Ascending aorta (tissue), 2 donors: ENCODE results near the gene PTPN3. TPM values are rescaled to one million over a fixed set of nuclear protein-coding genes. Genes with fewer than 3 reads are reported as not detected.

Experiments
- DNase-seq, 2 donors: peaks; one replicate each; pipeline ENCODE4 v3.0.0-alpha.2; 2019; ENCODE audit warnings: low spot score in 2 of 2
- H3K27ac ChIP-seq, 2 donors: fragments of 200-600 bp; sonication (generic); one replicate each; pipeline ENCODE4 v1.5.1; 2016 to 2017; ENCODE audit warnings: mild to moderate bottlenecking in 1 of 2
- H3K27me3 ChIP-seq: fragments of 200-600 bp; sonication (generic); one replicate; pipeline ENCODE4 v1.5.1; 2017
- H3K36me3 ChIP-seq, 2 donors: fragments of 200-600 bp; sonication (generic); one replicate each; pipeline ENCODE4 v1.5.1; 2016
- H3K4me1 ChIP-seq, 2 donors: fragments of 200-600 bp; sonication (generic); one replicate each; pipeline ENCODE4 v1.5.1; 2016 to 2017; ENCODE audit warnings: mild to moderate bottlenecking in 1 of 2
- H3K4me3 ChIP-seq, 2 donors: fragments of 200-600 bp; sonication (generic); one replicate each; pipeline ENCODE4 v1.5.1; 2016 to 2017; ENCODE audit warnings: mild to moderate bottlenecking in 1 of 2
- H3K9me3 ChIP-seq, 2 donors: fragments of 200-600 bp; sonication (generic); one replicate each; pipeline ENCODE4 v1.5.1; 2016
- CTCF ChIP-seq, 3 experiments: fragments of 200-600 bp in 2 of 3; fragments of 450-650 bp in 1 of 3; sonication (generic) in 2 of 3; IDR thresholded peaks; one replicate each; pipeline ENCODE4 v1.5.1; 2016 to 2019; ENCODE audit warnings: antibody characterized with exemption in 3 of 3, mild to moderate bottlenecking in 1 of 3, moderate library complexity in 1 of 3
- intact Hi-C: fragments of 100-400 bp; cut with DNase I; formaldehyde crosslinking; loops from one replicate; pipeline ENCODE4 v1.15.1; 2023
- total RNA-seq: library from RNA; depleted of rRNA; stranded (reverse); fragments of >200 nt; gene quantifications from one replicate; pipeline ENCODE4 v1.1.0, GENCODE V29; 2016

Gene PTPN3
- total RNA-seq, 1 donor from 2014 or later = 4.3 TPM

- H3K27me3 ChIP-seq = no peaks in the 10 kb centered on the region
- H3K4me3 ChIP-seq = peak overlapping the region in 1 of 2 donors; percentile 50
- H3K36me3 ChIP-seq = no peaks in the 10 kb centered on the region
- peaks cover 16 to 42% of the 10 kb centered on the region in 2 donors for H3K4me1 ChIP-seq
- H3K9me3 ChIP-seq = no peaks in the 10 kb centered on the region
- DNase-seq = no peak
- peak overlapping the region; percentile 84 to 93 for H3K27ac ChIP-seq
- TF ChIP-seq CTCF (IDR thresholded peaks at IDR 0.05) = no peak
- intact Hi-C loops = loop anchor here (5.0 to 10.0 kb wide), 2 partner anchors 33 to 321 kb away; no protein-coding TSS in a partner anchor
Observed at GRCh38 chr9:109474170-109474569, 23.9 kb downstream of the PTPN3 start.

- peaks cover 16 to 42% of the 10 kb centered on the region in 2 donors for H3K4me1 ChIP-seq
- peak overlapping the region; percentile 84 to 93 for H3K27ac ChIP-seq
- no peaks in the 10 kb centered on the region for H3K27me3 ChIP-seq
- peak overlapping the region; percentile 35 to 50 for H3K4me3 ChIP-seq
- intact Hi-C loops = loop anchor here (5.0 to 10.0 kb wide), 2 partner anchors 34 to 321 kb away; no protein-coding TSS in a partner anchor
- no peak for TF ChIP-seq CTCF (IDR thresholded peaks at IDR 0.05)
- no peaks in the 10 kb centered on the region for H3K9me3 ChIP-seq
- H3K36me3 ChIP-seq = no peaks in the 10 kb centered on the region
- no peak for DNase-seq
Observed at GRCh38 chr9:109473329-109473728, 24.8 kb downstream of the PTPN3 start.

- H3K4me3 ChIP-seq = no peak overlapping the region
- H3K27me3 ChIP-seq = no peaks in the 10 kb centered on the region
- intact Hi-C loops = loop anchor here (2.0 to 10.0 kb wide), 3 partner anchors 36 to 323 kb away; no protein-coding TSS in a partner anchor
- H3K36me3 ChIP-seq = no peaks in the 10 kb centered on the region
- no peak for TF ChIP-seq CTCF (IDR thresholded peaks at IDR 0.05)
- peaks cover 16 to 33% of the 10 kb centered on the region in 2 donors for H3K4me1 ChIP-seq
- H3K9me3 ChIP-seq = no peaks in the 10 kb centered on the region
- peak overlapping the region; percentile 84 to 93 for H3K27ac ChIP-seq
- no peak for DNase-seq
Observed at GRCh38 chr9:109471475-109472393, 26.4 kb downstream of the PTPN3 start.

- TF ChIP-seq CTCF (IDR thresholded peaks at IDR 0.05) = peak; percentile 77 to 90 (median 80)
- Histone ChIP-seq H3K4me3 (no peak overlapping the region), H3K9me3 (no peaks in the 10 kb centered on the region), H3K27ac (peak overlapping the region; percentile 31 to 59), H3K27me3 (no peaks in the 10 kb centered on the region), H3K36me3 (no peaks in the 10 kb centered on the region), H3K4me1 (peaks cover 10 to 25% of the 10 kb centered on the region in 2 donors)
- peak in 1 of 2 donors; percentile 84 for DNase-seq
- intact Hi-C loops = loop anchor here (1.0 to 10.0 kb wide), 4 partner anchors 29 to 325 kb away; no protein-coding TSS in a partner anchor
Observed at GRCh38 chr9:109469646-109470358, 28.3 kb downstream of the PTPN3 start.

- H3K27me3 ChIP-seq = no peaks in the 10 kb centered on the region
- no peak for DNase-seq
- no peak overlapping the region for H3K27ac ChIP-seq
- intact Hi-C loops = loop anchor here (1.0 kb wide), 1 partner anchor 28 kb away; no protein-coding TSS in a partner anchor
- no peaks in the 10 kb centered on the region for H3K9me3 ChIP-seq
- no peak for TF ChIP-seq CTCF (IDR thresholded peaks at IDR 0.05)
- peaks cover 2 to 16% of the 10 kb centered on the region in 2 donors for H3K4me1 ChIP-seq
- H3K36me3 ChIP-seq = no peaks in the 10 kb centered on the region
- H3K4me3 ChIP-seq = no peak overlapping the region
Observed at GRCh38 chr9:109468927-109469326, 29.2 kb downstream of the PTPN3 start.
